GM19372 (cell line): ENCODE measurements around the gene P2RX3.
"Not testable (repeated sequence)": the region's sequence is repeated elsewhere in the genome, so short reads cannot be mapped to it uniquely, and the experiment has no call there.

Experiments
- ATAC-seq: cut with Tn5 transposase; IDR thresholded peaks from one replicate; pipeline ENCODE4 v1.9.1; 2021; ENCODE audit warnings: mild to moderate bottlenecking, low read depth, moderate library complexity; ENCODE audit not compliant: unreplicated experiment

The P2RX3 gene

DNA sequence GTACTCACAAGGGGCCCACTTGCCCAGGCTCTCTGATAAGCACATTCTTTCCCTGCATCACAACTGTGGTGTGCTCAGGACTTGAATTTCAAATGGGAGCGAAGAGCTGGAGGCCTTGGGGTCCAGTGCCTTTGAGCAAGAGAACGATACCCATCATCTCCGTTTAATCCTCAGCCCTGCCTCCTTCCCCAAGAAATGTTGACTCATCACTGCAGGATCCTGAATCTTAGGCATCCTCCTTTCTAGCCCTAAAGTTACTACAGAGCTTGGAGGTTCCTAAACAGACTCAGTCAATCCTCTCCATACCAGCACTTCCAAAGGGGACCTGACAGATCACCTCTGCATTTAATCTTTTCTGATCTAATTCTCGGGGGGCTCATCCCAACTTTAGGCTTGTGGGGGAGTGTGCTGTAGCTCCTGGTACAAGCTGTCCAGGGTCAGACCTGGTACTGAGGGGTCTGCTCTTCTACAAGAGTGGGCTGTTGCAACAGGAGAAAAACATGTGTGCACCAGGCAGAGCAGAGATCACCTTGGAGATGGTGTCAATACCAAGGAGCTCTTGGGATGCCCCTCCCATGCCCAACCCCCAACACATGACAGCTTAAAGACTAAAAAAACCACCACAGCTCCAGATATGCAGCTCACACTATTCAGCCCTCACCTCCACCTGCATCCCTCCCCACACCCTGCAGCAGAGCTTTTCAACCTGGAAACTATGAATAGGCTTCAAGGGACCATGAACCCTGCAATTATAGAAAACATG lies 56.2 kb downstream of the P2RX3 start:
- ATAC-seq, result no peak

DNA sequence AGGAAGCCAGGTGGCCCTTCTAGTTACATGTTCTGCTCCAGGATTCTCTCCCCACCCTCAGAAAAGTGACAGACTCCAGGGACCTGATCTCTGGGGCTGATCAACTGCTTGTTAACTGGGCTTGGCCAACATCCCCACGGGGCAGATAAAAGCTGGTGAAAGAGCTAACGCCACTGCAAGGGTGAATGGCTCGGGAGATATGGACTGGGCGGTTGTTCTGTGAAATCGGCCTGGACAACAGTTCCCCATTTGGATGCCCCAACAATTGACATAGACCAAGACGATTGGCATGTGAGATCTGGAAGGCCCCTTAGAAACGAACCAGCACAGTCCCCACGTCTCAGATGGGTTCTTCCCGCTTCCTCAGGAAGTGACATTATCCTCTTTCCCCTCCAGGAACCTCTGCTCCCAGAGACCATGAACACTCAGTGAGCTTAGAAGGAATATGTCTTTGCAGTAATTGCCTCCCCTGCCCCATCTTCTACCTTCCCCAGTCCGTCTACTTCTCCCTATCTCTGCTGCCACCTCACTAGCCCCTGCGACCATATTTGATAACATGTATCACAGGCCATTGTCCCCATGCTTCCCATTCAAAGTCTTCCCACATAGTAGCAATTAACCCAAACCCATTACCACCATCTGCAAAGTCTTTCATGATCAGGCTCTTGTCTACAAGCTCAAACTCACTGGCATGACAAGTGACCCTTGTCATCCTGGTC lies 57.9 kb downstream of the P2RX3 start:
- no peak for ATAC-seq

DNA sequence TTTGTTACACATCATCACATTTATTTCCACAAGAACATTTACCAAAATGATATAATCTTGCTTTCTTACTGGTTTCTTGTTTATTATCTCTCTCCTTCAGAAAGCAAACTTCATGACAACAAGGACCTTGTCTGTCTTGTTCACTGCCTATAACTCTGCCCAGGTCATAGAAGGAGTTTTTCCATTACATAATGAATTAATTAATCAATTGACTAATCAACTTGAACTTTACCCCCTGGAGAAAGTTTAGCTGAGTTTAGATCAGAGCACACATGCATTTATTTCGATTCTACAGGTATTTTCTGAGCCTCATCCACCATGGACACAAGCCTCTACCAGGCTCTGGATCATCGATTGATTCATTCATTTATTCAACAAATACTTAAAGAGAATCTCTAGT lies 58.6 kb downstream of the P2RX3 start:
- no peak for ATAC-seq

DNA sequence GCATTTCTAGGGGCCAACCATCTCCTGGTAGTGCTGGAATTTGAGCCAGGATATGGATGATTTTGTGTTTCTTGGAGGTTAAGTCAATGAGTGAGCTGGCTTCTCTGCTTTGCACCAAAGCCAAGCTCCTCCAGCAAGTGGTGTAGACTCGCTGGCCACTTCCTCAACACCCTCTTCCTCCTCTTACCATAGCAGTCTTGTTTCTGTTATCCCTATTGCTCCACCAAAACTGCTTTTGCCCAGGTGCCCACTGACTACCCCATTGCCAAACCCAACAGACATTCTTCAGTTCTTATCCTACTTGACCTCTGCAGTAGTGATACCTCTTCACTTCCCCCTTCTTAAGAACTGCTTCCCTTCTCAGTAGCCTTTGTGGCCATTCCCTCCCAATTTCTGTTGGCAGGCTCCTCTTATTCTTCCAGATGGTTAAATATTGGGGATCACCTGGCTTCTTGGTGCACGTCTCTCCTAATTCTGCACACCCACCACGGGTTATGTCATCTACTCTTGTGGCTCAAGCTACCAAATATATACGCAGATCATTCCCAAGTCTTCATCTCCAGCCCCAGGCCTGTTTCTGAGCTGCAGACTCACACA lies 59.3 kb downstream of the P2RX3 start:
- ATAC-seq, result no peak

DNA sequence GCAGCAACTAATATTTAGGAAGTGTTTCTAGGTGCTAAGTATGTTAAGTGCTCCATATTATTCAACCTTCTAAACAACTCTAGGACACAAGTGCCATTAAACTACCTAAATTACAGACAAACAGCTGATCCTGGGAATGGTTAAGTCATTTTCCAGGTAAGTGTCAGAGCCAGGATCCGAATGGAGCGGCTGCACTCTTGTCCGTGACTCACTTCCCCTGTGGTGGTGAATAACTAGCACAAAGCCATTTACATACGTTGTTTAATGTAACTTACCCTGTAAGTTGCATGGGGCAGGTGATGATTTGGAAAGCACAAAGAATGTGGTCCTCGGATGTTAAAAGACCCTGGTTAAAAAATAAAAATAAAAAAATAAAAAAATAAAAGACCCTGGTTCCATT lies 61.1 kb downstream of the P2RX3 start:
- ATAC-seq, result no peak

DNA sequence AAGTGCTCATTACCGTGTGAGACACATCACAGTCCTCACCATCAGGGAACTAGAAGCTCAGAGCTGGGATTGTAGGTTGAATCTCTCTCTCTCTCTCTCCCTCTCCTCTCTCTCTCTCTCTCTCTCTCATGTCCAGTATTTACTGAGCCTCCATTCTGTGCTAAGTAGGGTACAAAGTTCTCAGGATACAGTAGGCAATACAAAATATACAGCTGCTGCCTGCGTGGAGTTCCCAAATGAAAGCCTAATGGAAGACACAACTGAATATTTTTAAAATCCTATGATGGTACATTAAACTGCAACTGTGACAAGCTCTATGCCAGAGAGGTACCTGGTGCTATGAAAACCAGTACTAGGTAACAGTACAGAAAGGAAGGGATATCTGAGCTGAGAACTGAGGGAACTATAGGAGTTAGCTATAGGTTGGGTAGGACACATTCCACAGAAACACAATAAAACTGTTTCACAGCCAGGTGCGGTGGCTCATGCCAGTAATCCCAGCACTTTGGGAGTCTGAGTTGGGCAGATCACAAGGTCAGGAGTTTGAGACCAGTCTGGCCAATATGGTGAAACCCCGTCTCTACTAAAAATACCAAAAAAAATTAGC lies 61.9 kb downstream of the P2RX3 start:
- ATAC-seq, result no peak

DNA sequence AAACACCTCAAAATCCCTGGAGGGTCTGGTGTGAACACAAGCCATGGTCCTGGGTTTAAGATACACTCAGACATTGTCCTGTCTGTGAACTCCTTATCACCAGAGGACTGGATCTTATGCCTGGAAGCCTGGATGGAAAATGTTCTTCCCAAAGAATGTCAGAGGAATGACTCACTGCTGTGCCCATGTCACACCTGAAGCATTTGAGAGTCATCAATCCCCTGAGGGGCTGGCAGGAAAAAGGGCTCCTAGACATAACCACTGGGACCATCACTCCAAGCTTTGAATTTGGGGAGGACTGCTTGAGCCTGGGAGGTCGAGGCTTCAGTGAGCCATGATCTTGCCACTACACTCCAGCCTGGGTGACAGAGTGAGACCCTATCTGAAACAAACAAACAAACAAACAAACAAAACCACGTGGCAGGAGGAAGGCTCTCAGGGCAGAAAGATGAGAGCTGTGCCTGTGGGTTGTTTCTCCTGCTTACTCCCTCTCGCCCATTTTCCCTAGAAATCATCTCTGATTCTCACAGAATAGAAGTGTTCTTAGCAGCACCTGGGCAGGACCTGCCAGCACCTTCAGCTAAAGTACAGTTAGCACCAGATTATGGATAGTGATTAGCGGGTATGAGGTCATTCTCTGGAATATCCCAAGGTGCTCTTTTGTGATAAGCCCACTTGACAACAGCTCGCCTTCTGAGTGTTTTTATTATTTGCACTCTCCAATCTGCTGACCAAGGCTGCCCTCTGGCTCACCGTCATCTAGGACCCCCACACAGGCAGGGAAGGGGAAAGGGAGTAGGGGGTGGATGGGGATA lies 64.2 kb downstream of the P2RX3 start:
- no peak for ATAC-seq

DNA sequence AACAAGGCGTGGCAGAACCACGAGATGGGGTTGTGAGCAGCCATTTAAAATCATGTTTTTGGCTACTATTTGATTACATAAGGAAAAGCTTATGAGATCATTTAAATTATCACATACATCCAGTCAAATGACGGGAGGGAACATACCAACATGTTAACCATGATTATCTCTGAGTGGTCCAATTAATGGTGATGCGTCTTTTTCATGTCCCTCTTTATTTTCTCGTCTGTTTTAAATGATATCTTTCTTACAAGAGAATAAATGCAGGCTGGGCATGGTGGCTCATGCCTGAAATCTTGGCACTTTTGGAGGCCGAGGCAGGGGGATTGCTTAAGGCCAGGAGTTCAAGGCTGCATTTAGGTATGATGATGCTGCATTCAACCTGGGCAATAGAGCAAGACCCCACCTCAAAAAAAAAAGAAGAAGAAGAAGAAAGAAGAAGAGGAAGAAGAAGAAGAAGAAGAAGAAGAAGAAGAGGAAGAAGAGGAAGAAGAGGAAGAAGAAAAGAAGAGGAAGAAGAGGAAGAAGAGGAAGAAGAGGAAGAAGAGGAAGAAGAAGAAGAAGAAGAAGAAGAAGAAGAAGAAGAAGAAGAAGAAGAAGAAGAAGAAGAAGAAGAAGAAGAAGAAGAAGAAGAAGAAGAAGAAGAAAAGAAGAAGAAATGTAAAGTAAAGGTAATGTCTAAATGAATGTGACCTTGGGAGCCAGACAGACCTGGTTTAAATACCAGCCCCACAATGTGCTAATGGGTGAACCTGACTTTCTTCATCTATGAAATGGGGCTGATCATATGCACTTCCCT lies 65.0 kb downstream of the P2RX3 start:
- ATAC-seq, result not testable (repeated sequence)

DNA sequence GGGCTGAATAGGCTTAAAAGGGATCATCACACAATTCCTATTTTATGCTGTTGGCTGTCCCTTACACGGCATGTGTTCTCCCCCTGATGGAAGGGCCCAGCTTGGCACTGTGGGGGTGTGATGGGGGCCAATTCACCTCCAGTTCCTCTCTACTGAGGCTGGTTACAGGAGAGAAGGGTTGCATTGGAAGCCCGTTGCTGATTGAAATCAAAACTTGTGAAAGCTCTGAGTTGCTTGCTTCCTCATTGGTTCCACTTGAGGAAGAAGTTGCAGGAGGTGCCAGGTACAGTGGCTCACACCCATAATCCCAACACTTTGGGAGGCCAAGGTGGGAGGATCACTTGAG lies 65.6 kb downstream of the P2RX3 start:
- ATAC-seq, result no peak

DNA sequence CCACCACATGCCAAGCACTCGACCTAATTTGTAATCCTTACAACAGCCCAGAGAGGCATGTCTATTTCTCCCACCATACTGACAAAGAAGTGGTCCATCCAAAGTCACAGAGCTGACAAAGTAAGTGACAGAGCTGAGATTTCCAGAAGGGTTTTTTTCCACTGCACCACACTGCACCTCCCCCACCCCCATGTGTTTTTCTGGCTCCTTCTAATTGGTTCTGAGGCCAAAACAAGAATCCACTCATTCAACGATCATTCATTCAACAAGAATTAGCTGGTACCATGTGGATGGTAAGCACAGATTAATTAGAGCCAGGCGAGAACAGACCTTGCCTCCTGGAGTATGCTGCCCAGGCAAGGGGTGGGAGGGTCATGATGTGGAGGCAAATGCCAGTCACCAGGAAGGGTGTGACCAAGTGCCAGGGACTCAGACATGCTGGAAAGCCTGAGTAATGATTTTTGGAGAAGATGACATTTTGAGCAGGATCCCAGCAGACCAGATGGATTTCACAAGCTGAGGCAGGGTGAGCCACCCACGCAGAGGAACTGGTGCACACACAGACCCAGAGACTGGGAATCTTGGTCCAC lies 67.2 kb downstream of the P2RX3 start:
- ATAC-seq, result no peak

DNA sequence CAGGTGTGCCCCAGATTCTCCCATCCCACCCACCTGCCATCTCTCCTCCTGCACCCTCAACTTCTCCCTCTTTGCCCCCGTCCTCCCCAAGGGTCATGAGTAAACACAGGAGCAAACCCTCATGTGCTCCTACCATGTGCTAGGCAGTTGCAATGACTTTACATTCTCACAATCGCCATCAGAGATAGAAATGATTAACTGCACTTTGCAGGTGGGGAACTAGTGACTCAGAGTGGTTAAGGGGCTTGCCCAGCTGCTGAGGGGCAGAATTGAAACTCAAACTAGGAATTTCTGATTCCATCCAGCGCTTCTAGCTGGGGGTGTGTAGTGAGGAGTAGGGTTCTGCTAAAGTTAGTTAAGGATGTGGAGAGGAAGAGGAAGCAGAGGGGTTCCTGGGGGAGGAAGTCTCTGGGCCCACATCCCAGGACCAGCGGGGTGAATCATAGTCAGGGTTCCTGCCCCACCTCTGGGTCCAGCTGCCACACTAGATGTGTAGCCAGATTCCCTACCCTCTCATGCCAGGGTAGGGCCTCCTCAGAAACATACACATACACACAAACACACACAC lies 68.3 kb downstream of the P2RX3 start:
- peak; percentile 76 for ATAC-seq

DNA sequence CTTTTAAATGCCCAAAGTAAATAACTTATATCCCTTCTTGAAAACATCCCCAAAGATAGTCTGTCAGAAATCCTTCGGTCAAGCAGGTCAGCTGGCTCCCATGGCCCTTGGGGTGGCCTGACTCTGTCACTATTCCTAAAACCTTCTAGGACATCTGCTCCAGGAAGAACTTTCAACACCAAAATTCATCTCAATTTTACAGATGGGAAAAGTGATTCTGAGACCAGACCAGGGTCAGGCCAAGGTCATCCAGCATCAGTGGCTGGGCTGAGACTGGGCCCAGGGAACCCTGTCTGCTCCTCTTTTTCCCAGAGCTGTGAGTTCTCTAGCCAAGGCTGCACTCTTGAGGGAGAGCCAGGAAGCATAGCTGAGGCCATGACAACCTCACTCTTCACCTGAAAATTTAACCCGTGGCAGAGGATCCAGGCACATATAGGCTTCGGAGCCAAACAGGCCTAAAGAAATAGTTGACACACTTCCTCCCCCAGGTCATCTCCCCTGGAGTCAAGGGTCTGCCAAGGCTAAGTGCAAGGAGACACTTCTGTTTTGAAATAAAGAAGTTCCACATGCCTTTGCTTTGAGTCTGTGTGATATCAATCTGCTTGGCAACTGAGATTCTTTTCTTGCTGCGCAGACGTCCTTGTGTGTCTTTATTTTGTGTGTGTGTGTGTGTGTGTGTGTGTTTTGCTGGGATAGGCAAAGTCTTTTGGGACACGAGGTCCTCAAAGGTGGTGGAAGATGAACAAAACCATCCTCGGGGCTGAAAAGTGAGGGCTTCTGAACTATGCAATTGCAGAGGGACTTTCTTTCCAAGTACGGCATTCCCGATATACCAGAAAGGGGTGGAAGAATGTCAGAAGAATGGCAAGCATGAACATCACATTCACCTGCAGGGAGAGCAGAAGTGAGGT lies 69.1 kb downstream of the P2RX3 start:
- no peak for ATAC-seq

DNA sequence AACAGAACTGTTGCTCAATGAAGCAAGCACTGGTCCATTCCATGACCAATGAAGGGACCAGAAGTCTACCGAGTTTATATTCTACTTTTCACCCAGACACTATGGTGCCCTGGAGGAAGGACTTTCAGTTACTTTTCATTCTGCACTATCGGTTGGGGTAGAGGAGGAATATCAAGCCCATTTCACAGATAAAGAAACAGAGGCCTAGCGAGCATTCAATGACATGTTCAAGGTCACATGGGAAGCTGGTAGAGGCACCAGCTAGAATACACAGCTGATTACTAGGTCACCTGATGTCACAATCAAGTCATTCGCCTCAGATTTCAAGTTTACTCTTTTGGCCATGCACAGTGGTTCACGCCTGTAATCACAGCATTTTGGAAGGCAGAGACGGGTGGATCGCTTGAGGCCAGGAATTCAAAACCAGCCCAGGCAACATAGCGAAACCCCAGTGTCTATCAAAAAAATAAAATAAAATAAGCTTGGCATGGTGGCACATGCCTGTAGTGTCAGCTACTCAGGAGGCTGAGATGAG lies 69.9 kb downstream of the P2RX3 start:
- ATAC-seq, result no peak

DNA sequence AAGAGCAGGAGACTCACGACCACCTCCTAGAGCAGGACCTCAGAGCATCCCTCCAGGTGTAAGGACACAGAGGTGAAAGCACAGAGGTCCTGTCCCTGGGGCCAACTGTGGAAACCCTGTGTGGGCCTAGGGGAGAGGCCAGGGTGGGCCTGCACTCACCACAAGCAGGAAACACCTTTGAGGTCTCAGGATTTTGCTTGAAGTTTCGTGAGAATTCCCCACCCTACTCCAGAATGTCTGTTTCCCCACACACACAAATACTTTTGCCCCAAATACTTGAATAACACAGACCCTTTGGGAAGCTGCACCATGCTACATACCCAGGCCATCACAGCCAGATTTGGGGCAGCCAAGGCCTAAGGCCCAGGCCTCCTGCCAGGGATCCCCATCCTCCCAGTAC lies 70.6 kb downstream of the P2RX3 start:
- ATAC-seq, result no peak

DNA sequence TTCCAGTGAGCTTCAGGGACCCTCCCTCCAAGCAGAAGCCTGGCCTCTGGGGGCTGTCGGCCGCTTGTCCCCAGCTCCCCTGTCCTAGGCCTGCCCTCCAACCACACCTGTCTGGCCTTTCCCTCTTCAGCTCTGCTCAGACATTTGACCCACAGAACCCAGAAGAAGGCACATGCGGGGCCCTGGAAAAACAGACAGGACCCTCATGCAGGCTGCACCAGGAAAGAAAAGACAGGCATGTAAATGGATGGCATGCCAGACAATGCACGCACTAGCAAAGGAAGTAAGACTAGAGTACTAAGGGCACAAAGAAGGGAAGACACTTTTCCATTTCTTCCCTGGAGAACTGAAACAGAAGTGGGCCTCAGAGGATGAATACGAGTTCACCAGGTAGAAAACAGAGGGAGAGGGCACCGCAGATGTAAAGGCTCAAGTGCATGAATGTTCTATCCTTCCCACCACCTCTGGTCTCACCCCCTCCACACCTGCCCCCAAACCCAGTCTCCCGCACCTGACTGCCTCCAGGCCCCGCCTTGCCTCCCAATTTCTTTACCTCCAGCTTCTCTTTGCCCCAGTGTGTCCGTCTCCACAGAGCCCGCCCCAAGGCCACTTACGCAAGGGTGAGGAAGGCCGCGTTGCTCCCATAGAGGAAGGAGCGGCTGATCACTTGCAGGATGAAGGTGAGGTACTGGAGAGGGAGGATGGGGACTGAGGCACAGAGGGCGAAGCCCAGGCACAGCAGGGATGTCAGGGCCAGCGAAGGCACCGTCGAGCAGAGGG lies 71.4 kb downstream of the P2RX3 start:
- no peak for ATAC-seq

DNA sequence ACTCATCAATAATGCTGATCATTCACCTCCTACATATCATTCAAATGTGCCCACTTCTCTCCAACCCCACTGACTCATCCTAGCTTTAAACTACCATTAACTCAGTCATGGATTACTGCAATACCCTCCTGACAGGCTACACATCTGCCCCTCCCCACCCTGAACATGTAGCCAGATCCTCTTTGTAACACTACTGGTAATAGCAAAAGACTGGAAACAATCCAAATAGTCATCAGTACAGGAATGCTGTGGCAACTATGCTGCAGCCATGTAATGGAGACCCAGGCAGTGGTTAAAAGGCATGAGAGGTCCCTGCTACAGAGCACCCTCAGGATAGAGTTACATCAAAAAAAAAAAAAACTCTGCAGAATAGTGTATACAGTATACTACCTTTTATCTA lies 72.1 kb downstream of the P2RX3 start:
- no peak for ATAC-seq

DNA sequence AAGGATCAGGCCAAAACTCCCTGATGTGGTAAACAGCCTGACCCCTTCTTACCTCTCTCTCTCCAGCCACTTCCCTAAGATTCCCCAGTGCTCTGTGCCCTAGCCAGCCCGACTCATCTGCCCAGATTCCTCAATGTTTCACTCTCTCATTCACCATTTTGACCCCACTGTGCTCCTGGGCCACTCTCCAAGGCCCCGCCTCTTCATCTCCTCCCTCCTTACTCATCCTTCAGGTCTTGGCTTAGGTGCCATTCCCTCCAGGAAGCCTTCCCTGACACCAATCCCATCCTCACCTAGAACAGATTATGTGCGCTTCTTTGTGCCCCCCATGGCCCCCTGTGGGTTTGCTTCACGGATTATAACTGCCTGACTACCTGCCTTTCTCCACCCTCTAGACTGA lies 75.5 kb downstream of the P2RX3 start:
- ATAC-seq, result no peak
